ENCODE results near the gene PDE4D. TPM values are rescaled to one million over a fixed set of nuclear protein-coding genes. Genes with fewer than 3 reads are reported as not detected.
A peak's percentile ranks its signal among the peaks of the same experiment; 100 is the strongest.

PDE4D gene
- total and polyA plus RNA-seq, 2 of the 4 experiments (the other 2 are of a cell fraction), result 1.4 to 7.9 TPM

DNA sequence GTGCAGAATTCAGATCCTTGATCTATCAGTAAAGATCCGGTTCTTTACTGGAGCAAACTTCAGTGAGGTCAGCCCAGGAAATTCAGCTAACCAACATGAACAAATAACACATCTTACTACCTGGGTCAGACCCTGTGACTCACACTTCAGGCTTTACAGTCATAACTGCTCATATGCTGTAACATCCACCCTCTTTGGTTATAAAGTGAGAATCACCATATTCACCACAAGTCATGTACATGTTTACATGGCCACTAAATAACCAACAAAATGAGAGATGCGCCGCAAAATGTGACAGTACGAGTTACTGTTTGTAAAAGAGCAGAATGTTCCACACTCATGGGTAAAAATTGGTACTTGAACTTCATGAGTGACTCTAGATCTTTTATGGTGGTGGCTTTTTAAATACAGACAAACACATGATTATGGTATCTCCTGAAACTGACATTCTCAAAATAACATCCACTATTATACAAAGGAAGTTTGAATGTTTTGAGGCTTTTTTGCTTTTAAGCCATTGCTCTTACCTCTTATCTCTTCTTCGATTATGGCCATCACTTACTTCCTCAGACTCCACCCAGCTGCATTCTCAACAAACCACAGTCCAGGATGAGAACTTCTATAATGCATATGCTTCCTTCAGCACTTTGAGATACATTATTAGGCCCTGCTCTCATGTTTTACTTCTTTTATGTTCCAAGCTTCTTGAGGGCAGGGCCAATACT, 794.1 kb downstream of the PDE4D start:
- POLR2A ChIA-PET (ENCODE audit: unreplicated experiment), result no interaction called here

More for the DNA sequence above, 794.1 kb downstream of the PDE4D start:
- BruUV-seq (replicated peaks), result no TSS peak
- Histone ChIP-seq H3K27me3 (ENCODE audit: control insufficient read depth, insufficient read depth, low read length) (no peaks in the 10 kb centered on the region), H3K14ac (replicated peaks; ENCODE audit: low read depth, low read length) (no peak overlapping the region; the same call in 1 of the 2 replicates), H3K56ac (ENCODE audit: extremely low read depth, insufficient read depth, low read length) (no peak overlapping the region; the same call in 1 of the 2 replicates), H2BK120ac (ENCODE audit: low read depth, low read length) (peak overlapping the region; percentile 93; the same call in 1 of the 2 replicates), H2AK5ac (ENCODE audit: low read depth, low read length) (no peak overlapping the region; the same call in 1 of the 2 replicates), H3K27ac (ENCODE audit: insufficient read depth, low read length) (no peak overlapping the region), H3K79me1 (ENCODE audit: low read depth in 1 of 2, low read length in 2 of 2) (no peaks in the 10 kb centered on the region), H3K9me1 (ENCODE audit: insufficient read depth, low read length) (peaks cover 2% of the 10 kb centered on the region; the same call in 1 of the 2 replicates), H3K9me3 (ENCODE audit: control insufficient read depth, insufficient read depth, low read length) (no peaks in the 10 kb centered on the region), H3K4me2 (ENCODE audit: low read depth, low read length) (peak overlapping the region; percentile 29; the same call in 1 of the 2 replicates), H3K36me3 (ENCODE audit: control insufficient read depth, insufficient read depth, low read length) (no peaks in the 10 kb centered on the region), H3K9ac (ENCODE audit: low read depth, low read length) (no peak overlapping the region), H3K4ac (ENCODE audit: low read depth, low read length) (peak overlapping the region; percentile 30; the same call in 1 of the 2 replicates), H3K4me1 (ENCODE audit: control insufficient read depth, insufficient read depth, low read length) (peaks cover 5% of the 10 kb centered on the region; the same call in 1 of the 2 replicates), H2BK5ac (ENCODE audit: low read depth, low read length, poor library complexity, severe bottlenecking) (peak overlapping the region; percentile 78), H4K20me1 (ENCODE audit: insufficient read depth, low read length) (no peaks in the 10 kb centered on the region), H2BK15ac (ENCODE audit: low read depth, low read length) (peak overlapping the region; percentile 2; the same call in 1 of the 3 replicates), H4K8ac (ENCODE audit: low read depth in 2 of 2, low read length in 2 of 2) (peak overlapping the region; percentile 0 to 32; a peak in 2 of 4 replicates), H4K5ac (ENCODE audit: low read depth, low read length) (peak overlapping the region; percentile 38; the same call in 1 of the 2 replicates), H3K18ac (ENCODE audit: low read depth, low read length) (peak overlapping the region; percentile 75; the same call in 1 of the 2 replicates), H2AK9ac (replicated peaks; ENCODE audit: low read depth, low read length, poor library complexity) (no peak overlapping the region), H3K23ac (ENCODE audit: low read depth, low read length) (no peak overlapping the region), H2BK20ac (ENCODE audit: low read depth, low read length) (peak overlapping the region; percentile 60; the same call in 1 of the 2 replicates), H2AFZ (replicated peaks; ENCODE audit: low read length, poor library complexity) (no peak overlapping the region), H3K4me3 (ENCODE audit: insufficient read depth, low read depth, low read length) (no peak overlapping the region), H4K91ac (ENCODE audit: insufficient read depth, low read depth, low read length) (peak overlapping the region; percentile 13; the same call in 1 of the 2 replicates)
- 50% methylated on average over 2 of the region's 5 CpGs; no CpG with 5 or more reads in 1 of the 2 experiments for WGBS, 2 experiments (ENCODE audit: extremely low coverage in 2 of 2, insufficient read length in 1 of 2)
- DNase-seq (peak; percentile 96), ATAC-seq (ENCODE audit: low read depth) (peak; percentile 69)
- 0 out of 2 replicates have a peak, but pooled peaks have one; percentile 11 for TF ChIP-seq SMC3 (IDR thresholded peaks at IDR 0.05; ENCODE audit: low read depth, low read length)
- TF ChIP-seq, protein P1, sequence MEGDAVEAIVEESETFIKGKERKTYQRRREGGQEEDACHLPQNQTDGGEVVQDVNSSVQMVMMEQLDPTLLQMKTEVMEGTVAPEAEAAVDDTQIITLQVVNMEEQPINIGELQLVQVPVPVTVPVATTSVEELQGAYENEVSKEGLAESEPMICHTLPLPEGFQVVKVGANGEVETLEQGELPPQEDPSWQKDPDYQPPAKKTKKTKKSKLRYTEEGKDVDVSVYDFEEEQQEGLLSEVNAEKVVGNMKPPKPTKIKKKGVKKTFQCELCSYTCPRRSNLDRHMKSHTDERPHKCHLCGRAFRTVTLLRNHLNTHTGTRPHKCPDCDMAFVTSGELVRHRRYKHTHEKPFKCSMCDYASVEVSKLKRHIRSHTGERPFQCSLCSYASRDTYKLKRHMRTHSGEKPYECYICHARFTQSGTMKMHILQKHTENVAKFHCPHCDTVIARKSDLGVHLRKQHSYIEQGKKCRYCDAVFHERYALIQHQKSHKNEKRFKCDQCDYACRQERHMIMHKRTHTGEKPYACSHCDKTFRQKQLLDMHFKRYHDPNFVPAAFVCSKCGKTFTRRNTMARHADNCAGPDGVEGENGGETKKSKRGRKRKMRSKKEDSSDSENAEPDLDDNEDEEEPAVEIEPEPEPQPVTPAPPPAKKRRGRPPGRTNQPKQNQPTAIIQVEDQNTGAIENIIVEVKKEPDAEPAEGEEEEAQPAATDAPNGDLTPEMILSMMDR (conservative IDR thresholded peaks at IDR 0.05; ENCODE audit: low read depth, low read length), result no peak
- TF ChIP-seq FOS (IDR thresholded peaks at IDR 0.05; ENCODE audit: low read depth, low read length), result peak; percentile 85
- peak; percentile 69 for TF ChIP-seq CEBPB (IDR thresholded peaks at IDR 0.05; ENCODE audit: low read depth, low read length)
- no peak; the same call in 1 of the 2 replicates for TF ChIP-seq POLR2A (IDR thresholded peaks at IDR 0.05; ENCODE audit: low read depth, low read length)
- TF ChIP-seq MAFK (IDR thresholded peaks at IDR 0.05; ENCODE audit: low read depth, low read length), result no peak
- TF ChIP-seq RCOR1 (IDR thresholded peaks at IDR 0.05; ENCODE audit: insufficient replicate concordance, low read length), result peak; percentile 26
- TF ChIP-seq BHLHE40 (IDR thresholded peaks at IDR 0.05; ENCODE audit: low read depth, low read length), result peak; percentile 53
- no peak for TF ChIP-seq RAD21 (IDR thresholded peaks at IDR 0.05; ENCODE audit: low read length)
- no peak for TF ChIP-seq MAZ (IDR thresholded peaks at IDR 0.05; ENCODE audit: borderline replicate concordance, low read depth, low read length)
- CTCF ChIA-PET, result interaction anchor here (0.6 kb wide), 1 partner anchor 52 kb away, joined by 3 read pairs; no protein-coding TSS in a partner anchor
- dilution Hi-C loops (cut with HindIII; ENCODE audit: low sequenced_read_pairs, unreplicated experiment) (no loop called here), intact Hi-C loops (cut with micrococcal nuclease) (loop anchor here (5.0 kb wide), 1 partner anchor 73 kb away; no protein-coding TSS in a partner anchor), in situ Hi-C loops (cut with MboI; ENCODE audit: low sequenced_read_pairs) (no loop called here)

All from IMR-90 (cell line).